Ascending aorta (tissue), 2 donors: Measurements from ENCODE around the gene ERICH6B. TPM values are rescaled to one million over a fixed set of nuclear protein-coding genes. Genes with fewer than 3 reads are reported as not detected.
"Not testable (repeated sequence)": the region's sequence is repeated elsewhere in the genome, so short reads cannot be mapped to it uniquely, and the experiment has no call there.

Experiments used
- DNase-seq, 2 donors: peaks; one replicate each; pipeline ENCODE4 v3.0.0-alpha.2; 2019; ENCODE audit warnings: low spot score in 2 of 2
- H3K27ac ChIP-seq, 2 donors: fragments of 200-600 bp; sonication (generic); one replicate each; pipeline ENCODE4 v1.5.1; 2016 to 2017; ENCODE audit warnings: mild to moderate bottlenecking in 1 of 2
- H3K27me3 ChIP-seq: fragments of 200-600 bp; sonication (generic); one replicate; pipeline ENCODE4 v1.5.1; 2017
- H3K36me3 ChIP-seq, 2 donors: fragments of 200-600 bp; sonication (generic); one replicate each; pipeline ENCODE4 v1.5.1; 2016
- H3K4me1 ChIP-seq, 2 donors: fragments of 200-600 bp; sonication (generic); one replicate each; pipeline ENCODE4 v1.5.1; 2016 to 2017; ENCODE audit warnings: mild to moderate bottlenecking in 1 of 2
- H3K4me3 ChIP-seq, 2 donors: fragments of 200-600 bp; sonication (generic); one replicate each; pipeline ENCODE4 v1.5.1; 2016 to 2017; ENCODE audit warnings: mild to moderate bottlenecking in 1 of 2
- H3K9me3 ChIP-seq, 2 donors: fragments of 200-600 bp; sonication (generic); one replicate each; pipeline ENCODE4 v1.5.1; 2016
- CTCF ChIP-seq, 3 experiments: fragments of 200-600 bp in 2 of 3; fragments of 450-650 bp in 1 of 3; sonication (generic) in 2 of 3; IDR thresholded peaks; one replicate each; pipeline ENCODE4 v1.5.1; 2016 to 2019; ENCODE audit warnings: antibody characterized with exemption in 3 of 3, mild to moderate bottlenecking in 1 of 3, moderate library complexity in 1 of 3
- intact Hi-C: fragments of 100-400 bp; cut with DNase I; formaldehyde crosslinking; loops from one replicate; pipeline ENCODE4 v1.15.1; 2023
- total RNA-seq: library from RNA; depleted of rRNA; stranded (reverse); fragments of >200 nt; gene quantifications from one replicate; pipeline ENCODE4 v1.1.0, GENCODE V29; 2016

ERICH6B gene
- not detected for total RNA-seq

GRCh38 chr13:45615501-45616101 is at the start of gene ERICH6B:
Gene ERICH6B (minus strand): TSS chr13:45615739. CDS start chr13:45597005, 18,734 bp downstream.
- no peaks in the 10 kb centered on the region for H3K4me1 ChIP-seq
- intact Hi-C loops: no loop called here
- H3K9me3 ChIP-seq: no peaks in the 10 kb centered on the region
- no peaks in the 10 kb centered on the region for H3K27me3 ChIP-seq
- H3K27ac ChIP-seq: no peak within 1 kb of the TSS
- TF ChIP-seq CTCF (IDR thresholded peaks at IDR 0.05): no peak
- no peak for DNase-seq
- no peaks in the 10 kb centered on the region for H3K36me3 ChIP-seq
- H3K4me3 ChIP-seq: peak within 1 kb of the TSS in 1 of 2 donors; percentile 36

DNA sequence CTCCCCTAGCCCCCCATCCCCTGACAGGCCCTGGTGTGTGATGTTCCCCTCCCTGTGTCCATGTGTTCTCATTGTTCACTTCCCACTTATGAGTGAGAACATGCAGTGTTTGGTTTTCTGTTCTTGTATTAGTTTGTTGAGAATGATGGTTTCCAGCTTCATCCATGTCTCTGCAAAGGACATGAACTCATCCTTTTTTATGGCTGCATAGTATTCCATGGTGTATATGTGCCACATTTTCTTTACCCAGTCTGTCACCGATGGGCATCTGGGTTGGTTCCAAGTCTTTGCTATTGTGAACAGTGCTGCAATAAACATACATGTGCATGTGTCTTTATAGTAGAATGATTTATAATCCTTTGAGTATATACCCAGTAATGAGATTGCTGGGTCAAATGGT is 47.4 kb upstream of the ERICH6B start:
- H3K27ac ChIP-seq, intact Hi-C loops: not testable (repeated sequence)

DNA sequence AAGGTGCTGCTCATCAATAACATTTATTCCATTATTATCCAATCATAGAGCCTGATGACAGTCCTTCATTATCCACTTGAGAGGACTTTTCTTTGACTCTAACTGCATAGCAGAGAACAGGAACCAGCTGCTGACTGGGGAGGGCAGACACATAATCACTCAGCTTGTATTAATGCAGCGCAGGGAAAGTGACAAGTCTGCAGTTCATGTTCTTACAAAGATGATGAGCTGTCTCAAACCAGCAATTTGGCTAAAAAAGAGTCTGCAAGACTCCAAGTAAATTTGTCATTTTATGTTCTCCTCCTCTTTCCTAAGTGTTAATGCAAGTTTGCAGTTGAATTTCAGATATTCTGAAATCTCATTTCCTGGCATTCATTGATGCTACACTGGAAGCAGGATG is 46.6 kb upstream of the ERICH6B start:
- peaks cover 0 to 5% of the 10 kb centered on the region in 2 donors for H3K9me3 ChIP-seq
- no peaks in the 10 kb centered on the region for H3K4me1 ChIP-seq
- no peak for DNase-seq
- TF ChIP-seq CTCF (IDR thresholded peaks at IDR 0.05): no peak
- no peak overlapping the region for H3K4me3 ChIP-seq
- no peaks in the 10 kb centered on the region for H3K27me3 ChIP-seq
- H3K27ac ChIP-seq: no peak overlapping the region
- H3K36me3 ChIP-seq: no peaks in the 10 kb centered on the region
- intact Hi-C loops: no loop called here

More for the DNA sequence above, 47.4 kb upstream of the ERICH6B start:
- H3K36me3 ChIP-seq, H3K9me3 ChIP-seq, DNase-seq, H3K4me1 ChIP-seq, H3K4me3 ChIP-seq, H3K27me3 ChIP-seq: not testable (repeated sequence)

- H3K36me3 ChIP-seq, DNase-seq, H3K27me3 ChIP-seq, intact Hi-C loops, H3K27ac ChIP-seq, H3K4me1 ChIP-seq, H3K4me3 ChIP-seq, H3K9me3 ChIP-seq: not testable (repeated sequence)
These were observed 44.9 kb upstream of the ERICH6B start for GRCh38 chr13:45660458-45660857.

DNA sequence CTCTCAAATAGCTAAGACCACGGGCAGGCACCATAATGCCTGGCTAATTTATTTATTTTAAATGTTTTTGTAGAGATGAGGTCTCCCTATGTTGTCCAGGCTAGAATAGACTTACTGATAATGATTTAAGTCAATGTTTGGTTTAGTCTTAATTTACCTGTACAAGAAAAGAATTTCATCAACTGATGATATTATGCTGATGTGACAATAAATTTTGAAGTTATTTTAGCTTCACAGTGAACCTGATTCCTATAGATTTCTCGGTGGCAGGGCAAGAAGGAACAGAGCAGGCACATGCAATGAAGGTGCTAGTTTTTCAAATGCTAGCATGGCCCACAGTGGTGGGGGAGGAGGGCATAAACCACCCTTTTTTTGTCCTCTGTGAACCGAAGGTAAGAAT is 44.0 kb upstream of the ERICH6B start:
- H3K9me3 ChIP-seq: peaks cover 0 to 5% of the 10 kb centered on the region in 2 donors
- no peak for DNase-seq
- no peaks in the 10 kb centered on the region for H3K4me1 ChIP-seq
- H3K36me3 ChIP-seq: no peaks in the 10 kb centered on the region
- no peak overlapping the region for H3K27ac ChIP-seq
- intact Hi-C loops: no loop called here
- no peak for TF ChIP-seq CTCF (IDR thresholded peaks at IDR 0.05)
- H3K27me3 ChIP-seq: no peaks in the 10 kb centered on the region
- no peak overlapping the region for H3K4me3 ChIP-seq

DNA sequence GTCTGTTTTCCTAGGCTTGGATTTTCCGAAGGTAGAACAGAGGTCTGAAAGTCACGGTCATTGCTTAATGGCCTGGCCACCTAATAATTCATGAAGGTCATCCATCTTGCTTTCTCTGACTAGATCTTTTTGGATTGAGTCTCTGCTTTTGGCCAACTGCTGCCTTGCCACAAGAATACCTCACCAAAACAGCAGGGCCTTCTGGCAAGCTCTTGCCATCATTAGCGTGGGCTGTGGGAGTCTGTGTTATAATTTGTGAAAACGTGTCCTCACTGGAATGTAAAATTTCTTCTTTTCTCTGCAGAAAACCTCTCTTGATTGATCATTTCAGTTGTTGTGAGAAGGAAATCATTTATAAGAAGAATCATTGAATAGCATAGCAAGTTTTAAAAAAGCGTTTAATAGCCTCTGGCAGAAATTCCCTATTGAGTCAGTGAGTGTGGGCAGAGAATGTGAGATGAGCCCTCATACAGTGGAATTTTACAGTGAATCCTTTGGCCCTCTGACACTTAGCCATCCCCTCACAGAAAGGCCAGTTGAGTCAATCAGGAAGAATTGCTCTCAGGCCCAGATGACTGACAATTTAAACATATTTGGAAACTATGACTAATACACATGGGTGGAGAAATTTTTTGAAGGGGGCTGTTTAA is 43.2 kb upstream of the ERICH6B start:
- DNase-seq: no peak
- Histone ChIP-seq H3K27me3 (no peaks in the 10 kb centered on the region), H3K9me3 (peaks cover 0 to 5% of the 10 kb centered on the region in 2 donors), H3K36me3 (no peaks in the 10 kb centered on the region), H3K4me1 (no peaks in the 10 kb centered on the region), H3K4me3 (no peak overlapping the region), H3K27ac (no peak overlapping the region)
- no peak for TF ChIP-seq CTCF (IDR thresholded peaks at IDR 0.05)
- intact Hi-C loops: no loop called here
